HG03354 (cell line): Measurements from ENCODE around the gene RNF217.
"Not testable (repeated sequence)": the region's sequence is repeated elsewhere in the genome, so short reads cannot be mapped to it uniquely, and the experiment has no call there.

Experiments
- ATAC-seq: cut with Tn5 transposase; IDR thresholded peaks from one replicate; pipeline ENCODE4 v1.9.1; 2021; ENCODE audit warnings: mild to moderate bottlenecking; ENCODE audit not compliant: unreplicated experiment, poor library complexity, severe bottlenecking

RNF217 gene

GRCh38 chr6:124962639-124963415, 590 bp downstream of the RNF217 start:
- peak; percentile 46 for ATAC-seq

- ATAC-seq = no peak
Measured at GRCh38 chr6:124963416-124963785, 1.2 kb downstream of the RNF217 start.

DNA sequence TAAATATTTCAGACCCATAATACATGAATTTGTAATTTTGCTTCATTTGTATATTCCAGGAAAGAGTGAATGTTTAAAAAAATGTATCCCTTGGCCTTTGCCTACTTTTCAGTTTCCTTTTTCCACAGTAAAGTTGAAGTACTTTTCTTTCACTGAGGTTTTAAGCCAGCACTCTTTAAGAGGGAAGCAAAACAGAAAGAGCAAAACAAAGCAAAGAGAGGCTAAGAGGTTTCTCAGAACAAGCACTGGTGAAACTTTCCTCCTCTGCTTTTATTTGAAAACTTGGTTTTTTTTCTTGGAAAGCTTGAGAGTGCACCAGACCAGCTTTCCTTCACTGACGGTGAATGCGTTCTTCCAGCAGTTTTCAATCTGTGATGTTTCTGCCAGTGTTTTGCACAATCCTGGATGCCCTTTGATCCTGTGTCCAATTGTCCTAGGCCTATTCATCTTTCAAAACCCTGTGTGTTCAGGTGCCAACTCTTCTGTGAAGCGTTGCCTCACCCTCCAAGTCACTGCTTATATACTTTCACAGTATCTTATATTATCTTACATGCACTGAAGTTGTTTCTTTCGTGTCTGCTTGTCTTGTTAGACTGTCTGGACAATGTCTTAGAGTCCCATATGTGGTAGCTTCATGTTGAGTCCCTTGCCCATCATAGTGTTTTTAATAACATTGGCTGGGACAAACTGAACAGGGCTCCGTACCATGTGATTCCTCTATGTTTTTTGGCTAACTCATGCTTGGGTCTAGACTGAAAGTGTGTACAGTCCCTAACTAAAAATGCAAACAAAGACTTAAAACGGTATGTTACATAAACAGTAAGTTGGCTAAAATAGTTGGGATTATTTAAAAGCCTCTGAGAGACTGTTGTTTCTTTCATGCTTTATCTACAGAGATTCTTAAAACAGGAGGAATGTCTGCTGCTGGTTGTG, 1.9 kb downstream of the RNF217 start:
- ATAC-seq = no peak

DNA sequence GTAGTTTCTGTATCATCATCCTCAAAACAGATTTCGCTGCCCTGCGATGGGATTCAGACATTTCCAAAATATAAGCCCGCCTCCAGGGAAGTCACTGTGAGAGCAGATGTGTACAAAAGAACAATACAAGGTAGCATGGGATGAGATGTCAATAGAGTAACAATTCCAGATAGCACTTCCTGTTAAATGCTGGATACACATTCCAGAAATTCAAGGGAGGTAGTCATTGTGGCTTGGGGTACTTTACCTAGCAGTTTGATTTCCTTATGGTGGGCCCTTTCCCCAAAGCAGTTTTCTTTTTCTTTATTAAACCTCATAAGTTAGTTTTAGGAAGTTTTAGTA, 2.5 kb downstream of the RNF217 start:
- no peak for ATAC-seq

DNA sequence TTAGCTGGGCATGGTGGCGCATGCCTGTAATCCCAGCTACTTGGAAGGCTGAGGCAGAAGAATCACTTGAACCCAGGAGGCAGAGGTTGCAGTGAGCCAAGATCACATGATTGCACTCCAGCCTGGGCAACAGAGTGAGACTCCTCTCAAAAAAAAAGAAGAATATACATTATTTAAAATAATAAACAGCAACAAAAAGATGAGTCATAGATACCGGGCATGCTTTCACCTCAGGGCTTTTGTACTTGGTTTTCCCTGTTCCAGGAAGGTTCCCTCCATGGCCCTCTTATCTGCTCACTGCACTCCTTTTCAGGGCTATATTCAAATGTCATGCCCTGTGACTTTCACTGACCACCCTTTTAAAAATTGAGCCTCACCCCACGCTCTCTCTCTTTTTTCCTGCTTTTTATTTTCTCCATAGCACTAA, 3.2 kb downstream of the RNF217 start:
- ATAC-seq = not testable (repeated sequence)

GRCh38 chr6:124967444-124967843, 5.2 kb downstream of the RNF217 start:
- no peak for ATAC-seq

- ATAC-seq = no peak
Measured at GRCh38 chr6:124968401-124968800, 6.2 kb downstream of the RNF217 start.

DNA sequence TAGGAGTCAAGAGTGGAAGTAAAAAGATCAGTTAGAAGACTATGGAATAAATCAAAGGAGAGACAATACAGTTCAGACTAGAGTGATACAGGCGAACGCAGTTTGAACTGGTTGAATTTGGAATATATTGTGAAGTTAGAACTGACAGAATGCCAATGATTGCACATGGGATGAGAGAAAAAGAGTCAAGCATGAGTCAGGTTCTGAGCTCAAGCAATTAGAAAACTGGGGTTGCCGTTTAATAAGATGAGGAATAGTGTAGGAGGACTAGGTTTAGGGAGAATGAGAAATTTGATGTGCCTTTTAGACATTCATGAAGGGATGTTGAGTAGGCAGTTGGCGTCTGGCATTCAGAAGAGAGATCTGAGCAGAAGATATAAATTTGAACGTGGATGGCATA, 8.0 kb downstream of the RNF217 start:
- ATAC-seq = no peak

DNA sequence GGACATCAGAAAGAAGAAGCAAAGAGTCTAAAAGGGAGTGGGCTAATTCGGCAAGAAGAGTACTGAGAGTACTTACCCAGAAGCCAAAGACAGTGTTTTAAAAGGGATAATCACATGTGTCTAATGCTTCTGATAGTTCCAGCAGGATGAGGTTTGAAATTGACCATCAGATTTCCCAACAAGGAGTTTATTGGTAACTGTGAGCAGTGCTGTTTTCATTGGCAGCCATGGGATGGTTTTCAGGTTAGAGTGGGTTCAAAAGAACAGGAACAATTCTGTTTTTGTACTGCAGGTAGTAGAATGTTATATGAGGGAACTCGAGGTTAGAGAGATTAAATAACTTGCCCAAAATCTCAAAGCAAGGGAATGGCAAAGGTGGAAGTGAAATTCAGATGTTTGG, 8.5 kb downstream of the RNF217 start:
- no peak for ATAC-seq

GRCh38 chr6:124973780-124974179, 11.5 kb downstream of the RNF217 start:
- no peak for ATAC-seq

DNA sequence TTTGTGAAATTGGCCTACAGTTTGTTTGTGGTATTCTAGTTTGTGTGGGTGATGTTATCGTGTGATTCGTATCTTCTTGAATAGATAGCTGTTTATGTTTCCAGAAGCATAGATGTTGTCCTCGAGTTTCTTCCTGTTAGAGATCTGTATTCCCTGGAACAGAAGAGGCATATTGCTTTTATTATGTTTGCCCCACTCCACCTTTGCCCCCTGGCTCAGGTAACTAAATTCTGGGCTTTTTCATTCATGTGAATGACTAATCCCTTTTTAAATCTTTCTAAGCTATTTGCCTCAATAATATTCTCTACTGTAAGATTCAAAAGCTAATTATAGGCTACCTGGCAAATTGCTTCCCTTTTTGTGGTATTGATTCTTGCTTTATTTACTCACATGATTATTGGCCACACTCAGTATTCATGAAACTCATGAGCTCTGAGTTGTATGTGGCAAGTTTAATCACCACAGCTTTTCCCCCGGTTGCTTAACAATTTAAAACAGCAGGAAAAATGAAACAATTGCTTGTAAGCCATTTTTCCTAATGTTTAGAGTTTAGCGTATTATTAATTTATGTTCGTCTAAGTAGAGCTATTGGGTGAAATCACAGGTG, 12.6 kb downstream of the RNF217 start:
- no peak for ATAC-seq

DNA sequence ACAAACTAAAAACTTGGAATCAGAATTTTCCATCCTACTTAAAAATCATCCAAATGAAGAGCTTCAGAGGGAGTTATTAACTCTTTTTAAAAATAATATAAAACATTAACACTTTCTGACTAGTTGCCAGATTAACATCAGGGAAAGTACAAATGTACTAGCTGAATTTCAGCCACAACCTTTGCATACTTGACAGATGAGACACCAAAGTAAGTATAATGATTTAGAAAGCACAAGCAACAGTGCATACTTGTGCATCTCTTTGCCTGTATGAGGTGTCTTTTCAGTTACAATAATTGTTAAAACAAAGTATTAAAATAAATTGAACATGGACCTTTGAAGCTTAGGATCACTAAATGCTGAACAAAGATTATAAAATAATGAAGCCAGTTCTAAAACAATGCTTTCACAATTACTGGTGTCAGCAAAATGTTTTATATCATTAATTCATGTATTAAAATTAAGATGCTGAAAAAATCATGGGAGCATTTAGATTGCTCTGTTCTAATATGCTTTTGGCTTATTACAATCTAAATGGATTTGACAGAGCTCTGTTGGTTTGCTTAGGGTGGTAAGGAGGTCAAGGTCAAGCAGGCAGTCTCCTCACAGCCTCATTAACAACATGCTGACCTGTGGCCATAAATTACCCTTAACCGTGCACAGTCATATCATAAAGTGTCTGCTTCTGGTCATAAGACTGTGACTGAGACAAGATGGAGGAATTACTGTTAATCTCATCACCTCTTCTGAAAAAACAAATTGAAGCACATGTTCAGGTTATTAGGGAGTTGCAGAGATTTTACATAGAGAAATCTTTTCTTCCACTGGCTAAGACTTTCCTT, 15.1 kb downstream of the RNF217 start:
- peak; percentile 80 for ATAC-seq

DNA sequence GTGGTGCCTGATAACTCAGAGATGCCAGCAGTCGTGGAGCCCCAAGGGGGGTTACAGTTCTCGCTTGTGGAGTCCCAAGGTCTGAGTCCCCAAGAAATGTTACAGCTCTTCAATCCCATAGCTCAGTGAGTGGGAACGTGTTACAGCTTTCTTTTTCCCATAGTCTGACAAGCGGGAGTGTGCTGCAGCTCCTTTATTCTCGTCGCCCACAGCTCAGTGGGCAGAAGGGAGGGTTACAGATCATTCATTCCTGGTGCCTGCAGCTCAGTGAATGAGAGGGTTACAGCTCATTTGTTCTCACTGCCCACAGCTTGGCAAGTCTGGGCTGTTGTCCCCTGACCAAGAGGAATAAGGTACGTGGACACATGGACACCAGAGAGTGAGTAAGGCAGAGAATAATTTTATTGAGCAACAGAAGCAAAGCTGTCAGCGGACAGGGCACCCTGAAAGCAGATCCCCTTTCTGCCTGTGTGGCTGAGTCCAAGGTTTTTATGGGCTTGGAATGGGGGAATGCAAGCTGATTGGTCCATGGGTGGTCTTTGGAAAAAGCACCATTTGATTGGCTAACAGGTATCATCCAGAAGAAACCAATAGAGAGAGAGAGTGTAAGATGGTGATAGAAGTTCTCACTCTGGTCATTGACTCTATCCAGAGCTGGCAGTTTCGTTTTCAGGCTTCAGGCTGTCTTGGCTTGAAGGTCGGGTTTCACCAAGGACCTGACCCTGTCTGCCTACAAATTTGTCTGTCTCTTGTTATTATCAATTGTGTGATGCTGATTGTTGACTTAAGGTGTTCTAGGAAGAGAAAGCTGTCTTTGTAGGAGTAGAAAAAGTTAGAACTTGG, 16.4 kb downstream of the RNF217 start:
- ATAC-seq = no peak

DNA sequence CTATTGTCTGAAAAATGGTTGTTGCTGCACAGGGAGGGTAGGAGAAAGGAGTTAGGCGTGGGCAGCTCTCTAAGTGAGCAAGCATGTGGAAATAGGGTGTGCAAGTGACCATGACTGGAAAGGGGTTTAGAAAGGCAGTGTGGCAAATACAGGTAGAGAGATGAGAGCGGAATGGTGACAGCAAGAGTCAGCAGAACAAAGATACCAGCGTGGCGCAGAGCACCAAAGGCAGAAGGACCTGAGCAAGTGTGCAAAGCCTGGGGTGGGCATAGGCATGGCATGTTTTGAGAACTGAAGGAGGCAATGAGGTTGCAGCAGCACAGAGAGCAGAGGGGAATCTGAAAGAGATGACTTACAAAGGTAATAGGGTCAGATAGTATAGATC, 17.0 kb downstream of the RNF217 start:
- ATAC-seq = no peak

DNA sequence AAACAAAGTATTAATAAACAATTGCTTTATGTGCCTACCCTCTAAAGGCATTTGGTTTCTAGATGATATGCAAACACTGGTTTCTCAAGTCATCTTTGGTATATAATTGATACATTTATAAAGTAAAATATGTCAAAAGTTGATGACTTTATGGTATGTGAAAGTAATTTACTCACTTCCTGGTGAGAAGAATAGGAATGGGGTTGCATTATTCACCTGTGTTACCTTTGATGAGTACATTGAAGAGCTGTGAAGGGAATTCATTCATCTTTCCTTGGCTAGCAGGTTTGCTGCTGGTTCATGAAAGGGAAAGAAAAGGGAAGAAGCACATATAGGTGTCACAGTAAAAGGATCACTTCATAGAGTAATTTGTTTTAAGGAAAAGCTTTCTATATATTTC, 20.4 kb downstream of the RNF217 start:
- ATAC-seq = no peak

- peak; percentile 94 for ATAC-seq
Measured at GRCh38 chr6:124983383-124984083, 21.3 kb downstream of the RNF217 start.

DNA sequence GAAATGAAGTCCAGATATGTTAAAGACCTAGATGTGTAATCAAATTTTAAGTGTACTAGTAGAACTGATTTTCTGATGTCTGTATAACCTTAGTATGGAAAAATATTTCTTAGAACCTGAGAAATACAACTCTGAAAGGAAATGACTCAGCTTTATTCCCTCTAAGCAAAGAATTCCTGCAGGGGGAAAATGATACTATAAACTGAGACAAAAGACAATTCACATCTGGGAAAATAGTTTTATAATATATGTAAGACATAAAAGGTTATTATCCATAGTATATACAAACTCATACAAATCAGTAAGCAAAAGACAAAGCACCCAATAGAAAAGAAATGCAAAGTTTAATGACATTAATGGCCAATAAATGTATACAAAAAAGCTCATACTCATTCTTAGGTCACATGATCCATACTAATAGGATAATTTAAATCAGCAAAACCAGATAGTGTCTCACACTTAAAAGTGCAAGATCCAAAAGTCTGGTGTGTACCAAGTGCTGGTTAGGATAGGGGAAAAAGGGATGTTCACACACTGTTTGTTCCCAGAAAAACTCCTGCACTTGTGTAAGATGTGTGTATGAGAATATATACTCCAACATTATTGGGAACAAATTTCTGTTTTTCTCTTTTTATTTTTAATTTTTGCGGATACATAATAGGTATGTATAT, 22.6 kb downstream of the RNF217 start:
- no peak for ATAC-seq

GRCh38 chr6:124986164-124986563, 23.9 kb downstream of the RNF217 start:
- ATAC-seq = no peak
